Brain microvascular endothelial cell (primary cell): ENCODE results near the gene TWF2.

Experiments
- DNase-seq: peaks from one replicate; pipeline ENCODE4 v3.0.0-alpha.2; 2020
- H3K27ac ChIP-seq: fragments of 250-450 bp; sonication (Bioruptor Pico); 2 replicates; pipeline ENCODE4 v1.5.1; 2020; ENCODE audit warnings: mild to moderate bottlenecking, moderate library complexity
- H3K27me3 ChIP-seq: fragments of 250-450 bp; sonication (Bioruptor Pico); replicated peaks from 2 replicates; pipeline ENCODE4 v1.5.1; 2020; ENCODE audit warnings: mild to moderate bottlenecking
- H3K36me3 ChIP-seq: fragments of 250-450 bp; sonication (Bioruptor Pico); replicated peaks from 2 replicates; pipeline ENCODE4 v1.5.1; 2020; ENCODE audit warnings: mild to moderate bottlenecking
- H3K4me3 ChIP-seq: 2 replicates; pipeline ENCODE4 v1.5.1; 2011; ENCODE audit warnings: low read depth, mild to moderate bottlenecking, control low read depth, low read length, moderate library complexity
- in situ Hi-C: cut with HindIII; loops from 2 replicates; pipeline ENCODE4 v1.10.0; 2017; ENCODE audit warnings: low sequenced_read_pairs, low pct_ligation_motif_present
- TF ChIP-seq, protein P1 (sequence below): IDR thresholded peaks from 2 replicates; pipeline ENCODE4 v1.5.1; 2011; ENCODE audit warnings: low read depth, mild to moderate bottlenecking, moderate library complexity, low read length, control low read depth, inconsistent platforms; ENCODE audit errors: missing control alignments

The TWF2 gene

GRCh38 chr3:52254608-52255007, 15.7 kb upstream of the TWF2 start:
- Histone ChIP-seq H3K4me3 (no peak overlapping the region), H3K27me3 (no peaks in the 10 kb centered on the region), H3K27ac (no peak overlapping the region), H3K36me3 (peaks cover 80% of the 10 kb centered on the region)
- TF ChIP-seq, protein P1, sequence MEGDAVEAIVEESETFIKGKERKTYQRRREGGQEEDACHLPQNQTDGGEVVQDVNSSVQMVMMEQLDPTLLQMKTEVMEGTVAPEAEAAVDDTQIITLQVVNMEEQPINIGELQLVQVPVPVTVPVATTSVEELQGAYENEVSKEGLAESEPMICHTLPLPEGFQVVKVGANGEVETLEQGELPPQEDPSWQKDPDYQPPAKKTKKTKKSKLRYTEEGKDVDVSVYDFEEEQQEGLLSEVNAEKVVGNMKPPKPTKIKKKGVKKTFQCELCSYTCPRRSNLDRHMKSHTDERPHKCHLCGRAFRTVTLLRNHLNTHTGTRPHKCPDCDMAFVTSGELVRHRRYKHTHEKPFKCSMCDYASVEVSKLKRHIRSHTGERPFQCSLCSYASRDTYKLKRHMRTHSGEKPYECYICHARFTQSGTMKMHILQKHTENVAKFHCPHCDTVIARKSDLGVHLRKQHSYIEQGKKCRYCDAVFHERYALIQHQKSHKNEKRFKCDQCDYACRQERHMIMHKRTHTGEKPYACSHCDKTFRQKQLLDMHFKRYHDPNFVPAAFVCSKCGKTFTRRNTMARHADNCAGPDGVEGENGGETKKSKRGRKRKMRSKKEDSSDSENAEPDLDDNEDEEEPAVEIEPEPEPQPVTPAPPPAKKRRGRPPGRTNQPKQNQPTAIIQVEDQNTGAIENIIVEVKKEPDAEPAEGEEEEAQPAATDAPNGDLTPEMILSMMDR = no peak
- in situ Hi-C loops = no loop called here
- DNase-seq = no peak

DNA sequence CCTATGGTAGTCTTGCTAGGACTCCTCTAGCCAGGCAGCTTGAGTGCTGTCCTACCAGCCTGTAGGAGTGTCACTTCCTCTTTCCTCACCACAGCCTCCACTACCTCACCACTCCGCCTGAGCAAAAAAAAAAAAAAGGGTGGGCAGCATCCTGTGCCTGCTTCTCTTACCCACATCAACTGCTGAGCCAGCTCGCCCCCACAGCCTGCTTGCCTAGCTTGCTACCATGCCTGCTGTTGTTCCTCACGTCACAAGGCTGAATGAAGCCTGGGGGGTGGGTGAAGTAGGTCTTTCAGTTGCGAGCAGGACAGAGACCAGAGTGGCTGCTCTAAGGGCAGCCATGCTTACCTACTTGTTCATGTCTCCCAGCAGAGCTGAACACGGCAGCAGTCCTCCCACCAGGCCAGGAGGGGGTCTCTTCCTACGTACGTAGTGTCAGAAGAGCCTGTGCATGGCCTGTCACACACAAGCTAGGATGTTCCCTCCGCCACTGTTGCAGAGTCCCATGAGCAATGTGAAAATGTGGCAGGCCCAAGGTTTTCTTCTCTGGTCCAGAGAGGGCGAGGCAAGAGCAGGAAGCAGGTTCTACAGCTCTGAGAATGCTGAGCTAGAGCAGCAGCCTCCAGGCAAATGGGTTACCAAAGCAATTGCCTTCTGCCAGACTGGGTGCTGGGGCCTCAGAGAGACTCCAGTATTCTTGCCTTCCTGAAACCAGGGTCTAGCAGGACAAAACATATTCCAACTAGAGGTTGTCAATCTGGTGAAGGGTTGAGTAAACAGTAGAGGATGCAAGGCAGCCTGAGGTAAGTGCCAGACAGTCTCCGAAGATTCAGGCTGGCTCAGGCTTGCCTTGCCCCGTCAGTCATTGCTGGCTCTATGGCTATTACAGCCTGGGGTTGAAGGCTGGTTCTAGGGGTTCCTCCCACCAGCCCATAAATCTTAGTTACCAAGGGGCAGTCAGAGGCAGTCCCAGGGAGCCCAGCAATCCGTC, 14.7 kb upstream of the TWF2 start:
- H3K4me3 ChIP-seq = no peak overlapping the region
- TF ChIP-seq, protein P1 = no peak

DNA sequence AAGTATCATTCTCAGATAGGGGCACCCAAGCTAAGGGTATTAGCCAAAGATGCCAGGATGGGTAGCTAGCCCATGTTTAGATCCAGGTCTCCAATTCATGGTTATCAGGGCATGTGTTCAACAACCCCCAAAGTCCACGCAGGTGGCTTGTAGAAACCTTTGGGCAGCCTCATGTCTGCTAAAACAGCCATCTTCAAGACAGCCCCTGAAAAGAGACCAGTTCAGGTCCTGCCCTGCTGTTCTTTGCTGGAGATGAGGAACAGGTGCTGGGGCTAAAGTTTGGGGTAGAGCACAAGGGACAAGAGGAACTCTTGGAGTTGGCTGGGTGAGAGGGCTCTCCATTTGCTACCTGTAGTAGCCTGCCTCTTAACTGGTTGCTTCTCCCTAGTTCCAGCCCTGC, 11.2 kb upstream of the TWF2 start:
- Histone ChIP-seq H3K27me3 (no peaks in the 10 kb centered on the region), H3K4me3 (no peak overlapping the region), H3K36me3 (peaks cover 47% of the 10 kb centered on the region), H3K27ac (no peak overlapping the region)
- TF ChIP-seq, protein P1 = no peak
- DNase-seq = no peak
- in situ Hi-C loops = no loop called here

More for the DNA sequence above, 14.7 kb upstream of the TWF2 start:
- Histone ChIP-seq H3K27me3 (no peaks in the 10 kb centered on the region), H3K36me3 (peaks cover 80% of the 10 kb centered on the region), H3K27ac (no peak overlapping the region)
- DNase-seq = no peak
- in situ Hi-C loops = no loop called here

DNA sequence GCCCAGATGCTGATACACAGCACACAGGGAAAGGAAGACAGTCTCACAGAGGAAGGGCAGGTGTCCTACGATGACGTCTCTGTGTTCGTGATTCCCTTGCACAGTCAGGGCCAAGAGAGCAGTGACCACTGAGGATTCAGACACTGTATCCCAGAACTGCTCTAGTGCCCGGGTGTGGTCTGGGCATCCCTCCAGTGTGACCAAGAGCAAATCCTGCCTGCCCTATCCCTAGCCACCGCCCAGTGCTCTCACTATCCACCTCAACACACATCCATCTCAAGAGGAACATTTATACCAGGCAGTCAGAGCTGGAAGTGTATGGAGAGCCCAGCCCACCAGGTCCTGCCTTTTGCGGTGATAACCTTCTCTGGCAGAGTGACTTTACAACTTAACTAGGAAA, 10.7 kb upstream of the TWF2 start:
- no peak for DNase-seq
- H3K36me3 ChIP-seq = peaks cover 42% of the 10 kb centered on the region
- H3K27ac ChIP-seq = no peak overlapping the region

DNA sequence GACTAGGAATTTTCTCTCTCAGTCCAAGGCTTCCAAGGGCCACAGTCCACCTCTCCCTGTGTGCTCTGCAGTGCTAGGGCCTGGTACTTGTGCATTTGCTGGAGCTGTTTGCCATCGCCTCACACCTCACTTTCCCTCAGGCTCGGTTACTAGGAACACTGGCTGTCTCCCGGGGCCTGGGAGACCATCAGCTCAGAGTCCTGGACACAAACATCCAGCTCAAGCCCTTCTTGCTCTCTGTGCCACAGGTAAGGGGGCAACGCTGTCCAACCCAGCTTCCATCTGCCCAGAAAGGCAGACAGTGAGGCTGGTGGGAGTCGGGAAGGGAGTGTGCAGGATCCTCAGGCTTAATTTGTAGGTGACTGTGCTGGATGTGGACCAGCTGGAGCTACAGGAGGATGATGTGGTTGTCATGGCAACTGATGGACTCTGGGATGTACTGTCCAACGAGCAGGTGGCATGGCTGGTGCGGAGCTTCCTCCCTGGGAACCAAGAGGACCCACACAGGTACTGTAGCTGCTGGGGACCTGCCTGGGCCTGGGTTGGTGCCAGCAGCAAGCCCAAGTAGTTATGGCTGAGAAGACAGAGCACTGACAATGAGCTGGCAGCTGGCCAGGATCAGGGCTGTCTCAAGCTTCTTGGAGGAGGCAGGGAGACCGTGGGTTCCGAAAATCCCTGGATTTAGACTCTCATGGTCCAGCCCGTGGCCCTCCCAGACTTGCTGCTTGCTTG, 10.0 kb upstream of the TWF2 start:
- Histone ChIP-seq H3K27me3 (no peaks in the 10 kb centered on the region), H3K4me3 (no peak overlapping the region), H3K36me3 (peaks cover 39% of the 10 kb centered on the region), H3K27ac (no peak overlapping the region)
- no peak for DNase-seq
- in situ Hi-C loops = no loop called here
- TF ChIP-seq, protein P1 = no peak

More for the DNA sequence above, 10.7 kb upstream of the TWF2 start:
- TF ChIP-seq, protein P1 = no peak
- Histone ChIP-seq H3K4me3 (no peak overlapping the region), H3K27me3 (no peaks in the 10 kb centered on the region)
- in situ Hi-C loops = no loop called here
